Measurements from ENCODE around the gene MPP7. TPM values are rescaled to one million over a fixed set of nuclear protein-coding genes. Genes with fewer than 3 reads are reported as not detected.

Gene MPP7
- polyA plus RNA-seq, 1 donor from 2014 or later: 6.1 TPM

DNA sequence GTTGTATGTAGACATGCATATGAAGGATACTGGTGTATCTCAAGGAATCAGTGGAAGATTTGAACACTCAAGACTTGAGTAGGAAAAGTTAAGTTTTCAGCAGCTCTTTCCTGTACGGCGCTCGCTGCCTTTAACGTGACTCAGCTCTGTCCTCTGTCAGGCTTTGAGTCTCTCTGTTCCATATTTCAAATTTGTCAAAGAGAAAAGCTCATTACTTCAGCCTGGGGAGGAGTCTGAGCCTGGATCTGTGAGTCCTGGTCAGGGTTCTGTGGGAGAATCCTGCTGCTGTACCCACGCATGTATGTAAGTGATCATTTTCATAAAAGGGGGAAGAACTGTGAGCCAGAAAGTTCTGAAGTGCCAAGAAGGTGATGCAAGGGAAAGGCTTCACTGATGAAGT lies 13.8 kb upstream of the MPP7 start:
- Histone ChIP-seq H3K79me2 (replicated peaks; ENCODE audit: insufficient read depth, low read length) (no peaks in the 10 kb centered on the region), H3K9ac (ENCODE audit: low read length) (no peak overlapping the region), H4K20me1 (ENCODE audit: insufficient read depth) (no peaks in the 10 kb centered on the region), H2AFZ (ENCODE audit: low read depth, low read length) (no peak overlapping the region), H3K9me2 (ENCODE audit: insufficient read depth, low read length) (no peaks in the 10 kb centered on the region), H3K27me3 (ENCODE audit: insufficient read depth, low read depth, low read length) (no peaks in the 10 kb centered on the region), H3K9me3 (ENCODE audit: low read length) (no peaks in the 10 kb centered on the region), H3K4me3 (ENCODE audit: low read length) (no peak overlapping the region), H3K36me3 (ENCODE audit: insufficient read depth, low read length) (no peaks in the 10 kb centered on the region), H3K27ac (ENCODE audit: low read length) (no peak overlapping the region), H3K4me2 (ENCODE audit: low read length) (no peak overlapping the region), H3F3A (ENCODE audit: insufficient read depth, low read length, poor library complexity, severe bottlenecking) (no peaks in the 10 kb centered on the region)
- TF ChIP-seq, protein P1, sequence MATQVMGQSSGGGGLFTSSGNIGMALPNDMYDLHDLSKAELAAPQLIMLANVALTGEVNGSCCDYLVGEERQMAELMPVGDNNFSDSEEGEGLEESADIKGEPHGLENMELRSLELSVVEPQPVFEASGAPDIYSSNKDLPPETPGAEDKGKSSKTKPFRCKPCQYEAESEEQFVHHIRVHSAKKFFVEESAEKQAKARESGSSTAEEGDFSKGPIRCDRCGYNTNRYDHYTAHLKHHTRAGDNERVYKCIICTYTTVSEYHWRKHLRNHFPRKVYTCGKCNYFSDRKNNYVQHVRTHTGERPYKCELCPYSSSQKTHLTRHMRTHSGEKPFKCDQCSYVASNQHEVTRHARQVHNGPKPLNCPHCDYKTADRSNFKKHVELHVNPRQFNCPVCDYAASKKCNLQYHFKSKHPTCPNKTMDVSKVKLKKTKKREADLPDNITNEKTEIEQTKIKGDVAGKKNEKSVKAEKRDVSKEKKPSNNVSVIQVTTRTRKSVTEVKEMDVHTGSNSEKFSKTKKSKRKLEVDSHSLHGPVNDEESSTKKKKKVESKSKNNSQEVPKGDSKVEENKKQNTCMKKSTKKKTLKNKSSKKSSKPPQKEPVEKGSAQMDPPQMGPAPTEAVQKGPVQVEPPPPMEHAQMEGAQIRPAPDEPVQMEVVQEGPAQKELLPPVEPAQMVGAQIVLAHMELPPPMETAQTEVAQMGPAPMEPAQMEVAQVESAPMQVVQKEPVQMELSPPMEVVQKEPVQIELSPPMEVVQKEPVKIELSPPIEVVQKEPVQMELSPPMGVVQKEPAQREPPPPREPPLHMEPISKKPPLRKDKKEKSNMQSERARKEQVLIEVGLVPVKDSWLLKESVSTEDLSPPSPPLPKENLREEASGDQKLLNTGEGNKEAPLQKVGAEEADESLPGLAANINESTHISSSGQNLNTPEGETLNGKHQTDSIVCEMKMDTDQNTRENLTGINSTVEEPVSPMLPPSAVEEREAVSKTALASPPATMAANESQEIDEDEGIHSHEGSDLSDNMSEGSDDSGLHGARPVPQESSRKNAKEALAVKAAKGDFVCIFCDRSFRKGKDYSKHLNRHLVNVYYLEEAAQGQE (IDR thresholded peaks at IDR 0.05; ENCODE audit: borderline replicate concordance): no peak
- TF ChIP-seq MXI1 (conservative IDR thresholded peaks at IDR 0.05; ENCODE audit: poor library complexity, severe bottlenecking): no peak
- TF ChIP-seq TAF1 (IDR thresholded peaks at IDR 0.05; ENCODE audit: low read depth): no peak
- TF ChIP-seq, protein P2, sequence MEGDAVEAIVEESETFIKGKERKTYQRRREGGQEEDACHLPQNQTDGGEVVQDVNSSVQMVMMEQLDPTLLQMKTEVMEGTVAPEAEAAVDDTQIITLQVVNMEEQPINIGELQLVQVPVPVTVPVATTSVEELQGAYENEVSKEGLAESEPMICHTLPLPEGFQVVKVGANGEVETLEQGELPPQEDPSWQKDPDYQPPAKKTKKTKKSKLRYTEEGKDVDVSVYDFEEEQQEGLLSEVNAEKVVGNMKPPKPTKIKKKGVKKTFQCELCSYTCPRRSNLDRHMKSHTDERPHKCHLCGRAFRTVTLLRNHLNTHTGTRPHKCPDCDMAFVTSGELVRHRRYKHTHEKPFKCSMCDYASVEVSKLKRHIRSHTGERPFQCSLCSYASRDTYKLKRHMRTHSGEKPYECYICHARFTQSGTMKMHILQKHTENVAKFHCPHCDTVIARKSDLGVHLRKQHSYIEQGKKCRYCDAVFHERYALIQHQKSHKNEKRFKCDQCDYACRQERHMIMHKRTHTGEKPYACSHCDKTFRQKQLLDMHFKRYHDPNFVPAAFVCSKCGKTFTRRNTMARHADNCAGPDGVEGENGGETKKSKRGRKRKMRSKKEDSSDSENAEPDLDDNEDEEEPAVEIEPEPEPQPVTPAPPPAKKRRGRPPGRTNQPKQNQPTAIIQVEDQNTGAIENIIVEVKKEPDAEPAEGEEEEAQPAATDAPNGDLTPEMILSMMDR (IDR thresholded peaks at IDR 0.05; ENCODE audit: poor library complexity, severe bottlenecking): no peak
- no peak for TF ChIP-seq EP300 (conservative IDR thresholded peaks at IDR 0.05; ENCODE audit: poor library complexity, severe bottlenecking)
- no peak for TF ChIP-seq SMC3 (conservative IDR thresholded peaks at IDR 0.05; ENCODE audit: poor library complexity)
- no peak for TF ChIP-seq POLR2AphosphoS5 (IDR thresholded peaks at IDR 0.05)
- TF ChIP-seq RAD21 (conservative IDR thresholded peaks at IDR 0.05): no peak
- no peak for TF ChIP-seq EZH2 (IDR thresholded peaks at IDR 0.05; ENCODE audit: borderline replicate concordance, insufficient read depth, low read length, poor library complexity, severe bottlenecking)

DNA sequence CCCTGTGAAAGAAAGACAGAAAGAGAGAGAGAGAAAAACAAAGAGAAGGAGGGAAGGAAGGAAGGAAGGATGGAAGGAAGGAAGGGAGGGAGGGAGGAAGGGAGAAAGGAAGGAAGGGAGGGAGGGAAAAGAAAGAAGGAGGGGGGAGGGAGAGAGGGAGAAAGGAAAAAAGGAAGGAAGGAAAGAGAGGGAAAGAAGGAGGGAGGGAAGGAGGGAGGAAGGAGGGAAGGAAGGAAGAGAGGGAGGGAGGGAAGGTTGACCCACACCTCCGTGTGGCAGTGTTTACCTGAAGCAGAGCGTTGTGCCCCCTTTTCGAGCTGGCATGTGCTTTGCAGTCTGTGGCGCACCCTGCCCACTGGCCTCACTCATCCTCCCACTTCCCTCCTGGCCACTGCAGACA lies 12.3 kb upstream of the MPP7 start:
- Histone ChIP-seq H3K27me3 (ENCODE audit: insufficient read depth, low read depth, low read length) (no peaks in the 10 kb centered on the region), H3K9me3 (ENCODE audit: low read length) (no peaks in the 10 kb centered on the region), H2AFZ (ENCODE audit: low read depth, low read length) (no peak overlapping the region), H3K27ac (ENCODE audit: low read length) (no peak overlapping the region), H3K4me2 (ENCODE audit: low read length) (no peak overlapping the region), H3K9ac (ENCODE audit: low read length) (no peak overlapping the region), H3F3A (ENCODE audit: insufficient read depth, low read length, poor library complexity, severe bottlenecking) (no peaks in the 10 kb centered on the region), H3K9me2 (ENCODE audit: insufficient read depth, low read length) (no peaks in the 10 kb centered on the region), H3K4me3 (ENCODE audit: low read length) (no peak overlapping the region), H4K20me1 (ENCODE audit: insufficient read depth) (no peaks in the 10 kb centered on the region), H3K79me2 (replicated peaks; ENCODE audit: insufficient read depth, low read length) (no peaks in the 10 kb centered on the region), H3K36me3 (ENCODE audit: insufficient read depth, low read length) (no peaks in the 10 kb centered on the region)
- no peak for TF ChIP-seq RAD21 (conservative IDR thresholded peaks at IDR 0.05)
- no peak for TF ChIP-seq POLR2AphosphoS5 (IDR thresholded peaks at IDR 0.05)
- TF ChIP-seq EP300 (conservative IDR thresholded peaks at IDR 0.05; ENCODE audit: poor library complexity, severe bottlenecking): no peak
- no peak for TF ChIP-seq SMC3 (conservative IDR thresholded peaks at IDR 0.05; ENCODE audit: poor library complexity)
- TF ChIP-seq MXI1 (conservative IDR thresholded peaks at IDR 0.05; ENCODE audit: poor library complexity, severe bottlenecking): no peak
- TF ChIP-seq EZH2 (IDR thresholded peaks at IDR 0.05; ENCODE audit: borderline replicate concordance, insufficient read depth, low read length, poor library complexity, severe bottlenecking): no peak
- TF ChIP-seq, protein P2 (IDR thresholded peaks at IDR 0.05; ENCODE audit: poor library complexity, severe bottlenecking): no peak
- no peak for TF ChIP-seq TAF1 (IDR thresholded peaks at IDR 0.05; ENCODE audit: low read depth)
- TF ChIP-seq, protein P1 (IDR thresholded peaks at IDR 0.05; ENCODE audit: borderline replicate concordance): no peak
